Measurements from ENCODE around the gene NIPAL3.

The NIPAL3 gene

GRCh38 chr1:24463776-24464735 lies 48.5 kb downstream of the NIPAL3 start:
- DNase-seq, result no peak

- no peak for DNase-seq
Observed at GRCh38 chr1:24465099-24465498, 49.5 kb downstream of the NIPAL3 start.

- no peak for DNase-seq
Observed at GRCh38 chr1:24465638-24466037, 50.0 kb downstream of the NIPAL3 start.

GRCh38 chr1:24468685-24469316 lies 53.2 kb downstream of the NIPAL3 start:
- DNase-seq, result no peak

GRCh38 chr1:24470592-24470991 lies 55.0 kb downstream of the NIPAL3 start:
- no peak for DNase-seq

- DNase-seq, result no peak
Observed at GRCh38 chr1:24472527-24473251, 57.1 kb downstream of the NIPAL3 start.

GRCh38 chr1:24474193-24474592 lies 58.6 kb downstream of the NIPAL3 start:
- DNase-seq, result no peak

- DNase-seq, result no peak
Observed at GRCh38 chr1:24475700-24476099, 60.1 kb downstream of the NIPAL3 start.

- no peak for DNase-seq
Observed at GRCh38 chr1:24476571-24476970, 61.0 kb downstream of the NIPAL3 start.

- no peak for DNase-seq
Observed at GRCh38 chr1:24477309-24477708, 61.7 kb downstream of the NIPAL3 start.

GRCh38 chr1:24481101-24481500 lies 65.5 kb downstream of the NIPAL3 start:
- peak; percentile 69 to 71 for DNase-seq

- DNase-seq, result peak in 1 of 2 experiments; percentile 48
Observed at GRCh38 chr1:24481843-24482610, 66.4 kb downstream of the NIPAL3 start.

GRCh38 chr1:24483441-24483840 lies 67.8 kb downstream of the NIPAL3 start:
- DNase-seq, result peak in 1 of 2 experiments; percentile 54

GRCh38 chr1:24484199-24484598 lies 68.6 kb downstream of the NIPAL3 start:
- DNase-seq, result peak in 1 of 2 experiments; percentile 40

- DNase-seq, result peak in 1 of 2 experiments; percentile 42
Observed at GRCh38 chr1:24486331-24487065, 70.9 kb downstream of the NIPAL3 start.

GRCh38 chr1:24487455-24487854 lies 71.9 kb downstream of the NIPAL3 start:
- DNase-seq, result no peak

- DNase-seq, result peak; percentile 77 to 78
Observed at GRCh38 chr1:24488159-24488558, 72.6 kb downstream of the NIPAL3 start.

- DNase-seq, result no peak
Observed at GRCh38 chr1:24489674-24490073, 74.1 kb downstream of the NIPAL3 start.

GRCh38 chr1:24490101-24490781 lies 74.6 kb downstream of the NIPAL3 start:
- peak in 1 of 2 experiments; percentile 41 for DNase-seq

GRCh38 chr1:24491577-24492360 lies 76.2 kb downstream of the NIPAL3 start:
- DNase-seq, result no peak

All from activated T-cell treated with anti-CD3 and anti-CD28 coated beads, Interleukin-2, amount 50 U/mL, for 48 hours (primary cell).